Aortic smooth muscle cell (primary cell): ENCODE measurements around the gene HDGF. TPM values are rescaled to one million over a fixed set of nuclear protein-coding genes. Genes with fewer than 3 reads are reported as not detected.

ENCODE experiments used
- total RNA-seq: library from RNA; depleted of rRNA; stranded (reverse); fragments of >200 nt; gene quantifications from 2 replicates; pipeline ENCODE4 v1.2.3, GENCODE V29; 2014

Gene HDGF
- 188 and 200 TPM in 2 replicates for total RNA-seq

GRCh38 chr1:156751451-156751756, at the start of gene HDGF:
HDGF (minus strand) TSS chr1:156751675; CDS start chr1:156751429, 246 bp downstream.

GRCh38 chr1:156767101-156767878, 15.8 kb upstream of the HDGF start, which contains the start of gene PRCC:
PRCC (plus strand) TSS chr1:156767535; CDS start chr1:156767772, 237 bp downstream.

DNA sequence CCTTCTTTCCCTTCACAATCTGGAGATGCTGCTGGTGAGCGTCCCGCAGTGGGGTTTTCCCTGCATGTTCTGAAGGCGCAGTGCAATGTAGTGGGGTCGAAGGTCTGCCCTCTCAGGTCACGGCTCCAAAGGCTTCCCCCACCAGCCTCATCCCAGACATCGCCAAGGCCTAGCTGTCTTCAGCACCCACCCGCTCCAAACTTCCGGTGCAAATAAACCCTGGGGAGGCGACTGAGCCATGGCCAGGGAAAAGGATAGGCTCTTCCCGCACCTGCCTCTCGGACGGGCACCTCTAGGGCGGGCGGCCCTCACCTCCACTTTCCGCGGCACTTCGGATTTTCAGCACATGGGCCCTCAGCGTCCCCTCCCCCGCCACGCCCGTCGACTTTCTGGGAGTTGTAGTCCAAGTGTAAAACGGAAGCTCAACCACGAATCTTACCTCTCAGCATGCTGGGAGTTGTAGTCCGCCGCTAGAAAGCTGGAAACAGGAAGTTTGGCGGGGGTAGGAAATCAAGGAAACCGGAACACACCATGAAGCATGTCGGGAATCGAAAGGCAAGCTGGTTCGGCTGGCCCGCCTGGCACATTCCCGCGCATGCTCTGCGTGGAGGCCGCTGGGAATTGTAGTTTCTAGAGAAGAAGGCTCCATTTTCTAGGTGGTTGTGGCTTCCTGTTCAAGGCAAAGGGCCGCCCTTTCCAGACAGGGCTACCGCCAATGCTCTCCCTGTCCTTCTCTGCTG, 10.6 kb downstream of the HDGF start, which contains the start of gene MRPL24:
Gene MRPL24, minus strand, starts transcription at position 348 of the 740 bp plus-strand sequence. CDS start 2,384 bp downstream, outside the sequence.

DNA sequence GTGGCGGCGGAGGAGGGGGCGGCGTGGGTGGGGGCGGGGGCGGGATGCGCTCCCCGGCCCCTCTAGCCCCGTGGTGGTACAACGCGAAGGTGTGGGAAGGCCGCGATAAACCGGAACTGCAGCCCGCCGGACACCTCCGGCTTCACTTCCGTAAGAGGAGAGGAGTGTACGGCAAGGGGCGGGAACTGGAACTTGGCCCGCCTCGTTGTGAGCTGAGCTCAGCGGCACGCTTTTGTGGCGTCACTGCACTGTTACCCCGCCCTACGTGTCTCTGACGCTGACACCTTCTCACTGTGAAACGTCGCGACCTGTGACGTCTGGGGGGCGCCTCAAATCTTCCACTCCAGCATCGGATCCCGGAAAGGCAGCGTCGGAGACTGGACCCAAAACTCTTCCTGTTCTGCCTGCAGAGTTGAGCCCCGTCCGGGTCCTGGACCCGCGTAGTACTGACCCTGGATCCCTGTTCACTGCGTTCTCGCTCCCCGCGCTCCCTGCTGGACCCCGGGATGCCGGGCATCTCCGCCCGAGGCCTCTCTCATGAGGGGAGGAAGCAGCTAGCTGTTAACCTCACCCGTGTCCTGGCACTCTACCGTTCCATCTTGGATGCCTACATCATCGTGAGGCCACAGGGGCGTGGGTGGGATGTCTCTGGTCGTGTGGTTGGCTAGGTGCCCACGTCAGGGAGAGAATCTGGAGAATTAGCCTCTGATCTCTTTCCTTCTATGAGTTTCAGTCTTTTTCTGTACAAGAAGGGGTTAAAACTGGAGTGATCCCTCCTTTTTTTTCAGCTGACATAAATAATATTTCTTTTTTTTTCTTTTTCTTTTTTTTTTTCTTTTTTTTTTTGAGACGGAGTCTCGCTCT, 22.6 kb downstream of the HDGF start, which contains the start of gene ISG20L2:
Gene ISG20L2, minus strand, starts transcription at position 168 of the 864 bp plus-strand sequence. CDS start 1,114 bp downstream, outside the sequence.

GRCh38 chr1:156727926-156728598, 23.4 kb downstream of the HDGF start, which contains the start of gene METTL25B:
METTL25B (plus strand) TSS chr1:156728469; CDS start chr1:156729105, 636 bp downstream.

DNA sequence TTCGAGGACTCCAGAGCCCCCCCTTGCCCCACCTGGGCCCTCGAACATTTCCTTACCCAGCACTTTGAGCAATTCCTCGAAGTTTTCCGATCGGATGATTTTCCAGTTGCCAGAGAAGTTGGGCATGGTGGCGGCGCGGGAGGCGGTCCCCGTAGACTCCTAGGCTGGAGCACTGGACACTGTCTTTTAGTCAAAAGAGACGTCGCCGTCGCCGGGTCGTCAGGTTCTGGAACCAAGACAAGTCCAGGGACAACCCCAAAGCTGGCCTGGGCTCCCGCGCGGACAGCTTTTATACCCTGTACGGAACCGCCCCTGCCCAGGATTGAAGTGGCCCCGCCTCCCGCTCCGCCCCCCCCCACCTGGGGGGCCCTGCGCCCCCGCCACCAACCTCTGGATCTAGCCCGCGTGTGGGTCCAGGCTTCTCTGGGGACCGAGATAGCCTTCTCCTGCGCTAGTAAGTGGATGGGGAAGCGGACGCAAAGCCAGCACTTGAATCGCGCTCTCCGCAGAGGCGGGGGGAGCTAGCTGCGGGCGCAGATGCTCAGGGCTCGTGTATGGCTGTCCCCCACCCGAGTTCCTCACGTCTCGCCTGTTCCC, 46.1 kb downstream of the HDGF start, which contains the start of gene CRABP2:
Gene CRABP2, minus strand, starts transcription at position 263 of the 597 bp plus-strand sequence. Its CDS starts 137 bp downstream, at position 126.

Other genes starting within 250 kb of the HDGF start
- gene IQGAP3, start 179.1 kb downstream of the HDGF start, total RNA-seq = 18.8 and 25.0 TPM in 2 replicates
- not detected in 2 replicates for gene TTC24, start 172.0 kb downstream of the HDGF start, total RNA-seq
- 64.0 and 67.9 TPM in 2 replicates for gene NAXE, start 159.9 kb downstream of the HDGF start, total RNA-seq
- 9.9 and 14.3 TPM in 2 replicates for gene GPATCH4, start 150.2 kb downstream of the HDGF start, total RNA-seq
- not detected in 2 replicates for gene HAPLN2, start 132.3 kb downstream of the HDGF start, total RNA-seq
- 0.13 TPM in 1 of 2 replicates, not detected in the other for gene BCAN, start 109.6 kb downstream of the HDGF start, total RNA-seq
- 124 and 159 TPM in 2 replicates for gene NES, start 74.3 kb downstream of the HDGF start, total RNA-seq
- gene CRABP2, start 46.1 kb downstream of the HDGF start, total RNA-seq = 7.3 and 8.6 TPM in 2 replicates
- 5.7 and 7.7 TPM in 2 replicates for gene METTL25B, start 23.2 kb downstream of the HDGF start, total RNA-seq
- 7.7 and 7.8 TPM in 2 replicates for gene ISG20L2, start 22.9 kb downstream of the HDGF start, total RNA-seq
- gene MRPL24, start 10.6 kb downstream of the HDGF start, total RNA-seq = 69.2 and 94.5 TPM in 2 replicates
- 10.4 and 13.3 TPM in 2 replicates for gene PRCC, start 15.9 kb upstream of the HDGF start, total RNA-seq
- 0.19 and 0.53 TPM in 2 replicates for gene SH2D2A, start 65.2 kb upstream of the HDGF start, total RNA-seq
- gene INSRR, start 107.4 kb upstream of the HDGF start, total RNA-seq = under 0.01 TPM in 1 of 2 replicates, not detected in the other
- not detected in 2 replicates for gene NTRK1, start 109.2 kb upstream of the HDGF start, total RNA-seq
- gene PEAR1, start 142.0 kb upstream of the HDGF start, total RNA-seq = 7.8 and 15.9 TPM in 2 replicates
- 0.13 and 0.75 TPM in 2 replicates for gene LRRC71, start 169.0 kb upstream of the HDGF start, total RNA-seq